NCI-H128 (cell line): ENCODE results near the gene CDH4.

Experiments used
- DNase-seq: peaks from one replicate; lab custom pipeline; 2025; ENCODE audit not compliant: unreplicated experiment; lab: John Stamatoyannopoulos, UW

CDH4 gene

DNA sequence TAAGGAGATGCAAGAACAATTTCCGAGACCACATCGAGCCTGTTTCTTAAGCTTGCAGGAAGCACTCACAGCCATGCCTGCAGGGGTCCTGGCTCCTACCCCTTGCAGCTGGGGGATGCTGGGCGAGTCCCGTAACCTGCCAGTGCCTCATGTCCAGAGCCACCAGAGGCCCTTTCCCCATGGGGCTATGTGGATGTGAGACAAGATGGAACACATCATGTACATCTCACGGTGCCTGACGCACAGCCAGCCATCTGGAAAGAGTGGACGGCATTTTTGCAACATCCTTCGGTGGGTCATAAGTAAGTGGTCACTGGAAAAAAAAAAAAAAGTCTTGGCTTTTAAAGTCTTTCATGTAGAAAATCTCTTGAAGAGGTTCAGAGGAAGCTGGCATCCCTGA lies 72.8 kb downstream of the CDH4 start:
- no peak for DNase-seq

DNA sequence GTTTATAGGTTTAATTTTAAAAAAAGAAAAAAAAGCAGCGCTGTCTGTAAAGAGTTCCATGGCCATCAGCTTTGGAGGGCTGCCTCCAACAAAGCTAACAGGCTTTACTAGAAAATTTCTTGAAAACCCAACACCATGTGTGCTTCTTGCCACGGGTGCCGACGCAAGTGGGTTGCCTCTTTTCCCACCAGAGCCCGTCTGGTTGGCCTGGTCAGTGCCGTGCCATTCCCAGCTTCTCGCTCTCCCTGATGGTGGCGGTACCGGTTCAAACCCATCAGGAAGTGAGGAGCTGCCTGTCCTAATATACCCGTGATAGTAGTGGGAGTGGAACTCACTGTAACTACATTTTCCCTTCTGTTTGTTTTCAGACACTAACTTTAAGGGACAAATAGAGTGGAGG lies 73.7 kb downstream of the CDH4 start:
- no peak for DNase-seq

DNA sequence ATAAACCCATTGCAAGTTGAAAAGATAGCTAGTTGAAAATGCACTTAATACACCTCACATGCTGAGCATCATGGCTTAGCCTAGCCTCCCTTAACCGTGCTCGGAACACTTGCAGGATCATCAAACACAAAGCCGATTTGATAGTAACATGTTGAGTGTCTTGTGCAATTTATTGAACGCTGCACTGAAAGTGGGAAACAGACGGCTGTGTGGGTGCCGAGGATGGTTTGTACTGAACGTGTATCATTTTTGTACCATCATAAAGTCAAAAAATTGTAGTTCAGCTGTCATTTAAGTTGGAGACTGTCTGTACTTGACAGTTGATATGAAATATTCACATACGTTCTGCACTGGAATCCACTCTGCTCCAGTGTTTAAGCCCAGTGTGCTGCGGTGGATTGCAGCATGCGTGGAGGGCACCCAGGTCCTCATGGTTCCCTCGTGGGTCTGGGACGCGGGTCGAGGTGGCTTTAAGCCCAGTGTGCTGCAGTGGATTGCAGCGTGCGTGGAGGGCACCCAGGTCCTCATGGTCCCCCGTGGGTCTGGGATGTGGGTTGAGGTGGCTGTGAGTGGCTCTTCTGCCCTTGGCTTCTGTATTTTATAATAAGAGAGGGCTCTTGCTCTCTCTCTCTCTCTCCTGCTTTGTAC lies 77.0 kb downstream of the CDH4 start:
- DNase-seq: no peak

DNA sequence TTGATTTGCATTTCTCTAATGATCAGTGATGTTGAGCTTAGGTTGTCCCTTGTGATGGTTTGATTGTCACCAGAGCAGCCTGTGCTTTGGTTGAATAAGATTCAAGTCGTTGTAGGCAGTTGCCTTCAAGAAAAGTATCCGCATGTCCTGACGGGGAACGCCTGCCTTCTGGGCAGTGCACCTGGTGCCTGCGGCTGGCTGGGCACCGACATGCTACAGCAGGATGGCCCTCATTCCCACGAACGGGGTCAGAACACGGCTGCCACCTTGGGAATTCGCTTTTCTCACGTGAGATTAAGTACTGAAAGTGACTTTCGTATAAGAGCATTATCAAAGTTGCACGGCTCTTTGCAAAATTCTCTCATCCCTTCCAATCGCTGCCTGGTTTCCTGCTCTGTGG lies 78.4 kb downstream of the CDH4 start:
- no peak for DNase-seq

DNA sequence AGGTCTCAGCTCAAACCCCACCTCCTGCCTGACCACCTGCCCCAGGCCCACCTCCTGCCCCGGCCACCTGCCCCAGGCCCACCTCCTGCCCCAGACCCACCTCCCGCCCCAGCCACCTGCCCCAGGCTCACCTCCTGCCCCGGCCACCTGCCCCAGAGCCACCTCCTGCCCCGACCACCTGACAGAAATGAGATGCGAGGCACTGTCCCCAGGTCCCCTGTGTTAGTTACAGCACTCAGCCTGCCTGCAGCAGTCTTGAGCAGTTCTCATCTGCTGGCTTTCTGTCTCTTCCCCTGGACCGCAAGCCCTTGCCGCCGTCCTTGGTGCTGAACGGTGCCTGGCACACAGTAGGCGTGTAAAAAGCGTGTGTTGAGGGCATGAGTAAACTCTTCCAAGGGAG lies 79.5 kb downstream of the CDH4 start:
- no peak for DNase-seq

DNA sequence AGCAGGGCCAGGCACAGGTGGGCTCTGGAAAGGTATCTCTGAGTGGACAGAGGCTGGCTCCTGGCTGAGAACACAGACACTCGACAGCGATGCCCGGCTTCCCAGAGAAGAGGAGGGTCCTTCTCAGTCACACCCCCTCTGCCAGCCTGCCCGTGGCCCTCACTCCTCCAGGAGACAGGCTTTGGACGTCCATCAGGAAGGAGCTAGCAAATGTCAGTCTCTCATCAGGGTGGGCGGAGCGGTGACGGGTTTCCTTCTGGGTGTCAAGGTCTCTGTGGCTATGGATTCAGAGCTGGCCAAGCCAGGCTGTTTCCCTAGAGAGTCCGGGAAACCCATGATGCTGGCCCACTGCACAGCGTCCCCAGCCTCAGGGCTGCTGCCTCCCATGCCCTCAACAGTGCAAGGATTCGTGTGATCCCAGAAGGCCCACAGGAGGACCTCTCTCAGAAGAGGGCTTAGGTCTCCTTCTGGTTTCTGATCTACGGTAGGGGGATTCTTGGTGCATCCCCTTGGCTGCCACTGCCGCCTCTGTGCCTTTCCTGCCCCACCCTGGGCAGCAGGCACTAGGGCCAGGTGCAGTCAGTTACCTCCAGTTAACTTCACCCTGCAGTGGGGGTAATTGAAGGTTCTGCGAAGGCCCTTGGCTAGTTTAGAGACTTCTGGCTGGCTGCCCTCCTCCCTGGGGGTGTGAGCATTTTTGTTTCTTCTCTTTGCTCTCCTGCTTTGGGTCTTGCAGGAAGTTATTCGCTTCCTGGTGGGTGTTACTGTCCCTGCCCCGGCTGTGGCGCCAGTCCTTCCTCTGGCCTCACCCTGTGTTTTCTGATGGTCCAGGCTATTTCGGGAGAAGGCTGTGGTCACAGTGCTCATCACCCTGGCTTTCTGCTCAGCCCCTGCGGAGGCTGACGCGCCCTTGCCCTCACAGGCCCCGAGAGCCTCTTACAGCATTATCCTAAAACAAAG lies 80.2 kb downstream of the CDH4 start:
- no peak for DNase-seq

DNA sequence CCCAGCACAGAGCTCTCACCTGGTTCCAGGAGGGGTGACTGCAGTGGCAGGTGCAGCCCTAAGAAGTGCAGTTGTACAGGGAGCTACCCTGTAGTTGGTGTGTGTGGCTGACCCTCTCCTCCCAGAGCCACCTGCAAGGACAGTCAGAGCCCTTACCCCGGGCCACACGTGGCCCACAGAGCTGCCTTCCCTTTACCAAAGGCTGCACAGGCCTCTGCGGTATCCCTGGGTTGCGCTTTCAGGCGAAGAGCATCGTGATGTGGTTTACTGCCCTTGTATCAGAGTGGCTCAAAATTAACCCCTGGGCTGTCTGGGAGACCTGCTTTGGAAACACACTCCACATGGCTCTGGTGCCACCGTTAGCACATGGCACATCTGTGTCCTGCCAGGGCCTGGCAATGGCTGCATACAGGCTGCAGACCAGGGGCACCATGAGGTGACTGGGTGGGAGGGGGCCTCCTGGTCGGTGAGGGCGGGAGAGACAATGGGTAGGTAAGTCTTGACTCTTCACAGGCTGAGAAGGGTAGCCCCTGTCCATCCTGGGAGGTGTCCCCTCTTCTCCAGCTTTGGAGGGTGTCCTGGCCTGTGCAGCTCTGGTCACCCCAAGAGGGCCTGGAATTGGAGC lies 81.5 kb downstream of the CDH4 start:
- DNase-seq: no peak

DNA sequence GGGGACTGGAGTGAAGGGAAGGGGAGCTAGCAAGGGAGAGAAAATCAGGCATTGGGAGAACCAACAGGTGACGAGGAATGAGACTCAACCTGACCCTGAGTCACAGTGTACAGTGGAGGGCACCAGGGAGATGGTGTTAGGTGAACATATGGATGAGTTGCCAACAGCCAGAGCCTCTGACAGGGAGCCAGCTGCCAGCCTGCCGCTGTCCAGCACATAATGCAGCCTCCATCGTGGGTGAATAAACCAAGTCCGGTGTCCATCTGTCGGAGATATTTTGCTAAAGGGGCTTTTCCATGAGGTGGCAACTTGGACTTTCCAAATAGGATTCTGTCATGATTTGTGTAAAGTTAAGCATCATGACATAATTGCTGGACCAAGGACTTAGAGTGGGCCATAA lies 88.1 kb downstream of the CDH4 start:
- DNase-seq: no peak

DNA sequence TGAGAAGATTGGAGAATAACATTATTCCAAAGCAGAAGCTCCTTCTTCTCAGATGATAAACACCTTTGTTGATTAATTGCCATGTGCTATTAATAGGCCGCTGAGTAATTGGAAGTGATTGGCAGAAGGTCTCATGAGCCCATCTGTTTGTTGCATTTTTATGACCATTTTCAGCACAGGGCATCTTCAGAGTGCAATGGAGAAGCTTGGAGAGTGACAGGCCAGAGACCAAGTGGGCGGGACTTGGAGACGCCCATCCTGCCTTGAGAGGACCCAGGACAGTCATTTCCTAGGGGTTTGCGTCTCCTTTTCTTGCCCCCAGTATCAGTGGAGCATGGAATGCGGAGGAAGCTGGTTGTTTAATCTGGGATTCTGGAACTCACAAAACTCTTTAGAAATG lies 89.5 kb downstream of the CDH4 start:
- no peak for DNase-seq

DNA sequence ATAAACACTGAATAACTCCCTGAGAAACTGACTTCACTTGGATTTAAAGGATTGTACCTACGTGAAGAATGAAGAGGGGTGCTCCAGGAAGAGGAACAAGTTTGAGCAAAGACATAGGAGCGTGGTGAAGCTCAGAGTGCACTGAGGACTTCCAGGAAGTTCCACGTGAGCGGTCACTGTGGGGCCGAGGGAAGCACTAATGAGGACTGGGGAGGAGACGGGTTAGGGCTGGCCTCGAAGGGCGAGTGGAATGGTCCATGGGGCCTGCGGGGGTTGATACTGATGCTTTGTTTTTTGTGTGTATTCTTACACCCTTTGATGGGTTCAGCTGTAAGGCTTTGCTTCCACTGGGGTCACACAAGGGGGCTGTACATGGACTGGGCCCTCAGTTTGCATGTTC lies 91.9 kb downstream of the CDH4 start:
- DNase-seq: no peak

DNA sequence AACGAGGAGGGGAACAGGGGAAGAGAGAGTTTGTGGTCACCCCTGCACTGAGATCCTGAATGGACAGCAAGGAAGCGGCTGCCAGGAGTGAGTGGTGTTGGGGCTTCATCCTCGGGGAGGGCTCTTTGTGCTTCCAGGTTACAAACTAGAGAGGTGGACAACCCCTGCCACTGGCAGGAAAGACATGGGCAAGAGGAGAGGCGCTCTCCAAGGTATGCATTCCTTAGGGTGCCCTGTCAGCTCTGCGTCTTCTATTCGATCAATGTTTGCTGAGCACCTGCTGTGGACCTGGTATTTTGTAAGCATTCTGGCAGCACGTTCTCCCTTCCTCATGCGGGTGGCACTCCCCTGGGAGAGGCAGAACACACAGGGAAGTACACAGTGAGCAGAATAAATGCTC lies 93.6 kb downstream of the CDH4 start:
- DNase-seq: no peak

DNA sequence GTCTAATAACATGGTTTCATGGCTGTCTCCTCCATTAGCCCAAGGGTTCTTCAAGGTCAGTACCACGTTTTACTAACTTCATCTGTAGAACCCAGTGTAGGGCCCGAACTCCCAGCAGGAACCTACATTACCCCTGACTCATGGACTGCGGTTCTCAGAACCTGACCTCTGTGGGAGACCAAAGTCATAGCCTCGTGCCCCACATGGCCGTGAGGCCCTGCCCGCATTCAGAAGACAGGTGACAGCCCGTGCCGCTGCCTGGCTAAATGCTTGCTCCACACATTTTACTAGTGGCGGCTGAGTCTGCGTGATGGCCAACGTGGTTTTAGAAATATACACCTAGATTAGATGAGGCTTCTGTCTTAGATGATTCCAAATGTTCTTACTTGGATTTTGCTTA lies 94.9 kb downstream of the CDH4 start:
- no peak for DNase-seq

DNA sequence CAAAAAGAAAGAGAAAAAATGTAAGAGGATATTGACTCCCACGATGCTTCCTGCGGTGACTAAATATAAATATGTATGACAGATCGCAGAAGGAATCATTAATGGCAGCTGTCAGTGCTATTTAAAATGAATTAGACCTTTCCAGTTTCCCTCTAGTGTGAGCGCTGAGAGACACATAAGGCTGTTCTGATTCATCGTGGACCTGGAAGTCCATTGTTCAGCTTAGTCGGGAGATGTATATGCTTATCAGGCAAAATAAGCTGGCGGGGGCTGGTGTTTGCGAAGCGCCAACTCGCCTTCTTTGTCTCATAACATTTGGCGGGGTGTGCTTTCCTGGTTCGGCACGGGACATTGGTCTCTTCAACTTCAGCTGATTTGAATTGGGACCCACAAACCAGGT lies 95.4 kb downstream of the CDH4 start:
- no peak for DNase-seq

DNA sequence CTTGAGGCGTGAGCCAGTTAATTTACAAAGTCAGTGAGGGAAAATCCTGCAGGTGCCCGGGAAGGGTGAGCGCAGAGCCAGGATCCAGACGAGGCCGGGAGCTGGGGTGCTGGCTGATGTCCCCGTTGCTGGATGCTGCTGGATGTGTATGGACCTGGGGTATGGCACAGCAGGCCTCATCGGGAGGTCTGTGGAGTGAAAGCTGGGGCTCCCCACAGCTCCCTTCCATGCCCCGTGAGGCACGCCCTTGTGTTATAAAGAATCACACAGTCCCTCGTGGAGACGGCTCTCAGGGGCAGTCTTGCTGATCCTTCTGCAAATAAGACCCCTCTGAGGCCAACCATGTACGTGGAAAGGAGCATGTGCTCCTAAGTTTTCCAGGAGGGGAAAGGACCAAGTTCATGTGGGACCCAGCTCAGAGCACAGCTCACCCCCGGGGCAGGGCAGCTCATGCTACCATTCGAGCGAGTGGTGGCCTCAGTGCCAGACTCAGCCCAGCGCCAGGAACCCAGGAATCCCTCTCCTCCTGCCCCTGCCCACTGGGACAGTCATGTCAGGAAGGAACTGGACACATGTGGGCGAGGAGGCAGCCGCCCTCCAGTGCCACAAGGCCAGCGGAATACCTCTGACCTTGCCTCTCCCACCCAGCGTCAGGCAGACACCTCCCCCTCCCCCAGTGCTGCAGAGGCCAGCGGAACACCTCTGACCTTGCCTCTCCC lies 97.5 kb downstream of the CDH4 start:
- DNase-seq: no peak

DNA sequence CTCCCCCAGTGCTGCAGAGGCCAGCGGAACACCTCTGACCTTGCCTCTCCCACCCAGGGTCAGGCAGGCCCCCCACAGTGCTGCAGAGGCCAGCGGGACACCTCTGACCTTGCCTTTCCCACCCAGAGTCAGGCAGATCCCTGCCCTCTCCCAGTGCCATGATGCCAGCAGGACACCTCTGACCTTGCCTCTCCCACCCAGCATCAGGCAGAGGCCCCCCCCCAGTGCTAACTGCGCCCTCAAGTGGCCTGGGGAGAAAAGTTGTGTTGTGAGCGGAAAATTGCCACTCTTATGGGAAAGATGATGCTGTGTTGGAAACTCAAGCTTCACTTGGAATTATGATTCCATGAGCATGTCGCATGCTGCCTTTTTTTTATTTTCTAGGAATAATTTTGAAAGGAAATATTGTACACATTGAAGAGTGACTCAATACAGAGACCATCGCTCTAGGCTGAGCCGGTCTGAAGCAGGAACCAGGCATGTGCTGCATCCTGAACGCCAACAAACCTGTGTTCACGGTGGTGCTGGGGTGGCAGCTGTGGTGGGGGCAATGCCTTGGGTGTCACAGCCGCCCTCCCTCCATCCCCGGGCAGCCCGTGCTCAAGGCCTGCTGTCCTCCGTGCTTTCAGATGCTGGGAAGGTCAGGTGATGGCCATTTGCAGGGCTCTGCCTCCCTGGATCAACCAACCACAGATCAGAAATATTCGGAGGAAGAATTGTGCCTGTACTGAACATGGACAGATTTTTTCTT lies 98.6 kb downstream of the CDH4 start:
- no peak for DNase-seq

DNA sequence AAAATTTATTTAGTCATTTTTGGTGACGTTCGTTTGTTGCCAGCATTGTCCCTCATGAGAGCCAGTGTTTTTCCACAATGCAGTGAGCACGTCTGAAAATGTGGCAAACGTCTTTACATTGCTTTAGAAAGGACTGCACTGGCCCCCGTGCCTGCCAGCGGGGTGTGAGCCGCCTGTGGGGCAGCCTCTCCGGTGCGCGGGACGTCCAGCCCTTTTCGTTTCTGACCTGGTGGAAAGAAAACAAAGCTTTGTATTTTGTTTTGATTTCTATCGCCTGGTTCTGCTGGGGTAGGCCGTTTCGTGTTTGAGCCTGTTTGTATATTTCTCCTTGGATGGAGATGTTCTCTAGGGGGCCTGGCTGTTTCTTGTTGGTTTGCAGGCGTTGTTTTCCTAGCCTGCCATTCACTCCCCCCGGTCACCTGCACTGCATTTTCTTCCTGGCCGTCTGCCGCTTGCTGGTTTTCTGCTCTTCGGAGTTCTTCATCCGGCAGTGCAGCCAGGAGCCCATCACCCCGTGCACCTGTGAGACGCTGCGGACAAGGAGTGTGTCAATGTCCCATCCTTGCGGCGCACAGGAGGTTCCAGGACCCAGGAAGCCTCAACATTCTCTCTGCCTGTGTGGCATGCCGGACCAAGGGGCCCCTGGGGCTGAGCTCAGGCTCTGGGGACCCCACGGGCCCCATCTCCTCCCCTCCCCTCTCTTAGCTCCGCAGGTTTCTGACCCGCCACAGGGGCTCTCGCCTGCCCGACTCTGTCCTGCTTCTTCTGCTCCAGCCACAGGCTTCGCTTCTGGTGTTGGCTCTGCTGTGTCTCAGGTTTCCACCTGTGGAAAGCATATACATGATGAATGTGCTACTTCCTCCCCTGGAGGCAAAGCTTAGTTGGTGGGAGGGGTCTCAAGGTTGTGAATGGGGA lies 100.5 kb downstream of the CDH4 start:
- no peak for DNase-seq

DNA sequence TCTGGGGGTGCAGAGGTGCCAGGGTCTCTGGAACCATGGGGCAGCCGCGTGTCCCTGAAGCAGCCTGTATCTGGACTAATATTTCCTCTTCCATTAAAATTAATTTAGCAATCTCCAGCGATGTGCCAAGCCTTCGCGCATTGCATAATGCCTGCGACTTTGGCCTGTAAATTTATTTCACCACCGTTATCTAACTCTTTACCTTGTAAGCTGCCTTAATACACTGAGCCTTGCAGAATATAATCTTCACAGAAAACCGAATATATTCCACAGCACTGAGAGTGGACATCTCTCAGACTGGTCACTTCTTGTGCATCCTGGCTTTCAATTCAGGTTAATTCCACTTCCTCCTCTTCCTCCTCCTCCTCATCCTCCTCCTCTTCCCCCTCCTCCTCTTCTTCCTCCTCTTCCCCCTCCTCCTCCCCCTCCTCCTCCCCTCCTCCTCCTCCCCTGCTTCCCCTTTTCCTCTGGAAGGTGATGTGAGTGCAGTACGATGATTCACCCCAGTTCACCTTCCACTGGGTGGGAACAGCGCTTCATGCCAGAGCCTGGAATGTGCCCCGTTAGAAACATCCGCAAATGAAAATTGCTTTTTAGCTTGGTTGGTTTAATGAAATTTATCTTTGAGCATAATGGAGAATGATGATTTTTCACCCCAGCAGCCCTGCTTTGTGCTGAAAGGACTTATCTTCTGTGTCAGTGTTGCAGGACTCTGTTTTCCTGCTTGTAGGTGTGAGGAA lies 101.4 kb downstream of the CDH4 start:
- no peak for DNase-seq

DNA sequence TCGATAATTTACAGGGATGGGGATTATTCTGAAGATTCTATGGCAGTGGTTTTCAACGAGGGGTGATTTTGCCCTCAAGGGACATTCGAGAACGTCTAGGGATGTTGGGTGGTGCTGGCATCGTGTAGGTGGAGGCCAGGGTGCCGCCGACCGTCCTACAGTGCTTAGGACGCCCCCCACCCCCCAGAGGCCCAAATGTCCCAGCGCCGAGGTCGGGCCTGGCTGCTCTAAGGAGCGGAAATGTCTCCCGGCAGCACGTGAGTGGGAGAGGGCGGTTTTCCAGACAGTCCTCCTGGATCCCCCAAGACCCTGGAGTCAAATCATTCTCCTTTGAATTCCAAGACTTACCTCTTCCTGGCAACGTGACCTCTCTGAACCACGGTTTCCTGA lies 101.9 kb downstream of the CDH4 start:
- DNase-seq: no peak

DNA sequence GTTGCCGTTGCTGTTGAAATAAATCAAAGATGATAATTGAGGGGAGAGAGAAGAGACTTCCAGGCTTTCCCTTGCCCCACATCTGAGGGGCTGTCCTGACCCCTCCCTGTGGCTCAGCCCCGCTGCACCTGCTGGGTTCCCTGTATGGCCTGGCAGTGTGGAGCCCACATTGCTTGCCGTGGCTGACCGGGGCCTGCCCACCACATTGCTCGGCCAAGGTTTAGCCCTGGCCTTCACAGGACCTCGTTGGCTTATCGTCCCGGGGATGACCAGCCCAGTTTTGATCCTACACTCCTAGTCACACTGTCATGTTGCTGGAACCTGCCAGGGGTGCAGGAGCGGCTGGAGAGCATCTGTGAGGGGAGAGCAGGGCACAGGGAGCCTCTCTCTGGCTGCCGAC lies 102.4 kb downstream of the CDH4 start:
- no peak for DNase-seq
